Measurements from ENCODE around the gene STIP1. TPM values are rescaled to one million over a fixed set of nuclear protein-coding genes. Genes with fewer than 3 reads are reported as not detected.

STIP1 gene
- total RNA-seq, 1 experiment from 2014 or later, result 338 TPM

- Histone ChIP-seq H3K4ac (ENCODE audit: low read depth, low read length) (no peak overlapping the region), H4K20me1 (ENCODE audit: control insufficient read depth, insufficient read depth, insufficient read length) (peaks cover 3% of the 10 kb centered on the region), H3K4me2 (ENCODE audit: insufficient read depth, insufficient read length, low read length) (peak overlapping the region; percentile 73), H2BK15ac (ENCODE audit: low read depth, low read length) (no peak overlapping the region; the same call in 1 of the 2 replicates), H2BK120ac (ENCODE audit: low read depth, low read length, poor library complexity, severe bottlenecking) (no peak overlapping the region), H4K8ac (replicated peaks; ENCODE audit: insufficient read length, low read depth, low read length) (no peak overlapping the region), H4K5ac (ENCODE audit: insufficient read length, low read depth, low read length) (peak overlapping the region; percentile 36), H2BK12ac (ENCODE audit: insufficient read length, low read depth, low read length) (no peak overlapping the region), H3K14ac (ENCODE audit: insufficient read depth, low read length) (peak overlapping the region; percentile 94), H3K18ac (ENCODE audit: insufficient read length, low read depth, low read length) (peak overlapping the region; percentile 89), H3K56ac (ENCODE audit: insufficient read length, low read depth, low read length) (no peak overlapping the region), H3K4me1 (ENCODE audit: insufficient read depth, low read length) (peaks cover 4% of the 10 kb centered on the region; the same call in 1 of the 2 replicates), H4K91ac (ENCODE audit: insufficient read length, low read depth, low read length) (no peak overlapping the region), H3K23ac (ENCODE audit: insufficient read length, low read depth, low read length) (no peak overlapping the region), H3K27ac (ENCODE audit: insufficient read length, low read depth, low read length) (no peak overlapping the region), H3K79me2 (ENCODE audit: insufficient read depth, low read length) (peaks cover 16% of the 10 kb centered on the region; the same call in 1 of the 2 replicates), H2AK5ac (ENCODE audit: insufficient read length, low read length) (no peak overlapping the region), H2BK5ac (ENCODE audit: insufficient read length, low read length) (no peak overlapping the region), H2AFZ (ENCODE audit: low read length) (no peak overlapping the region), H3K9ac (ENCODE audit: extremely low read depth, insufficient read length, low read length) (peak overlapping the region; percentile 80), H3K23me2 (ENCODE audit: insufficient read length, low read depth, low read length, poor library complexity, severe bottlenecking) (peaks cover 8% of the 10 kb centered on the region), H3K9me3 (ENCODE audit: control insufficient read depth, low read depth, low read length) (no peaks in the 10 kb centered on the region), H3K27me3 (ENCODE audit: insufficient read depth, low read length) (no peaks in the 10 kb centered on the region), H2BK20ac (ENCODE audit: low read depth, low read length, poor library complexity, severe bottlenecking) (no peak overlapping the region), H3K79me1 (ENCODE audit: insufficient read depth, low read depth, low read length, poor library complexity, severe bottlenecking) (peaks cover 2% of the 10 kb centered on the region), H3T11ph (ENCODE audit: low read length) (no peak overlapping the region)
- peak overlapping the region; percentile 94 to 98 (median 98) for H3K27ac Mint-ChIP-seq
- no peak for DNase-seq
- TF ChIP-seq CTCF (conservative IDR thresholded peaks at IDR 0.05), result peak; percentile 25; the same call in 2 of the 3 replicates
- no peak overlapping the region; a peak in 3 of 5 replicates for H3K4me3 Mint-ChIP-seq
- peaks cover 17 to 22% (median 18%) of the 10 kb centered on the region in 3 experiments for H3K36me3 Mint-ChIP-seq (ENCODE audit: insufficient read depth in 1 of 3, low read depth in 3 of 3)
- H3K27me3 Mint-ChIP-seq (ENCODE audit: low read depth), result no peaks in the 10 kb centered on the region; the same call in 1 of the 2 replicates
- H3K4me1 Mint-ChIP-seq, result peaks cover 14 to 30% of the 10 kb centered on the region in 2 experiments
- no peaks in the 10 kb centered on the region for H3K9me3 Mint-ChIP-seq
- WGBS (ENCODE audit: extremely low coverage, insufficient read length, low lambda C conversion rate), result no CpG with 5 or more reads among the region's 52 CpGs
These were observed 737 bp upstream of the STIP1 start for GRCh38 chr11:64185175-64185692.

Data from H9 (cell line).